Upper lobe of left lung (tissue), 4 donors: ENCODE measurements around the gene DNAJC22.

Experiments used
- CTCF ChIP-seq, 6 experiments: fragments of 450-650 bp in 4 of 6; fragments of 200-600 bp in 2 of 6; sonication (generic) in 2 of 6; IDR thresholded peaks; one replicate each; pipeline ENCODE4 v1.5.1; 2016 to 2019; ENCODE audit warnings: antibody characterized with exemption in 6 of 6
- POLR2A ChIP-seq, 4 donors: fragments of 450-650 bp; IDR thresholded peaks; one replicate each; pipeline ENCODE4 v1.5.1; 2016 to 2017; ENCODE audit warnings: antibody characterized with exemption in 4 of 4, mild to moderate bottlenecking in 2 of 4

GRCh38 chr12:49357103-49357678 lies 10.5 kb downstream of the DNAJC22 start:
- TF ChIP-seq POLR2A (IDR thresholded peaks at IDR 0.05) (no peak), CTCF (IDR thresholded peaks at IDR 0.05) (peak in 4 of 6 experiments; percentile 29 to 37 (median 32))
